Stimulated activated naive B cell treated with anti-CD40 and anti-IgM and Interleukin-4, amounts not matched to agents 10 μg/mL and 1 μg/mL and 100 μg/mL, for 72 hours (primary cell): ENCODE measurements around the gene CCNI.

Source experiments
- ATAC-seq, 2 donors: fragments of 150-1000 bp; cut with Tn5 transposase; replicated peaks; 2 replicates each; pipeline ENCODE4 v1.10.0; 2021; ENCODE audit warnings: moderate library complexity in 1 of 2
- DNase-seq: peaks from one replicate; pipeline ENCODE4 v3.0.0; 2021
- H3K27ac Mint-ChIP-seq: one replicate; pipeline ENCODE4 v1.8.0; 2022; ENCODE audit warnings: mild to moderate bottlenecking, mixed read lengths
- H3K27me3 Mint-ChIP-seq, 2 donors: one replicate each; pipeline ENCODE4 v1.8.0; 2022; ENCODE audit warnings: mixed read lengths in 2 of 2
- H3K36me3 Mint-ChIP-seq, 2 donors: one replicate each; pipeline ENCODE4 v1.8.0; 2022; ENCODE audit warnings: mixed read lengths in 2 of 2, mild to moderate bottlenecking in 1 of 2
- H3K4me1 Mint-ChIP-seq, 2 donors: one replicate each; pipeline ENCODE4 v1.8.0; 2022; ENCODE audit warnings: mixed read lengths in 2 of 2, mild to moderate bottlenecking in 1 of 2
- H3K4me3 Mint-ChIP-seq, 2 donors: one replicate each; pipeline ENCODE4 v1.8.0; 2022; ENCODE audit warnings: mild to moderate bottlenecking in 2 of 2, mixed read lengths in 2 of 2, moderate library complexity in 1 of 2
- H3K9me3 Mint-ChIP-seq, 2 donors: one replicate each; pipeline ENCODE4 v1.8.0; 2022; ENCODE audit warnings: mixed read lengths in 2 of 2, mild to moderate bottlenecking in 1 of 2

The CCNI gene

GRCh38 chr4:77021614-77022089 lies 54.1 kb downstream of the CCNI start:
- no peak for ATAC-seq
- Mint-ChIP-seq H3K4me1 (peaks cover 5 to 10% of the 10 kb centered on the region in 2 donors), H3K9me3 (no peaks in the 10 kb centered on the region), H3K27ac (no peak overlapping the region), H3K4me3 (no peak overlapping the region), H3K27me3 (no peaks in the 10 kb centered on the region), H3K36me3 (peaks cover 44 to 68% of the 10 kb centered on the region in 2 donors)
- no peak for DNase-seq

- Mint-ChIP-seq H3K4me3 (no peak overlapping the region), H3K36me3 (peaks cover 39 to 62% of the 10 kb centered on the region in 2 donors), H3K4me1 (no peaks in the 10 kb centered on the region), H3K27me3 (no peaks in the 10 kb centered on the region), H3K27ac (peak overlapping the region; percentile 62), H3K9me3 (no peaks in the 10 kb centered on the region)
- no peak for DNase-seq
- ATAC-seq = no peak
Measured at GRCh38 chr4:77020017-77020416, 55.8 kb downstream of the CCNI start.

- H3K27me3 Mint-ChIP-seq = no peaks in the 10 kb centered on the region
- peaks cover 38 to 59% of the 10 kb centered on the region in 2 donors for H3K36me3 Mint-ChIP-seq
- H3K27ac Mint-ChIP-seq = no peak overlapping the region
- H3K4me1 Mint-ChIP-seq = peaks cover 3 to 9% of the 10 kb centered on the region in 2 donors
- no peak overlapping the region for H3K4me3 Mint-ChIP-seq
- DNase-seq = no peak
- ATAC-seq = no peak
- no peaks in the 10 kb centered on the region for H3K9me3 Mint-ChIP-seq
Measured at GRCh38 chr4:77015390-77015789, 60.4 kb downstream of the CCNI start.

DNA sequence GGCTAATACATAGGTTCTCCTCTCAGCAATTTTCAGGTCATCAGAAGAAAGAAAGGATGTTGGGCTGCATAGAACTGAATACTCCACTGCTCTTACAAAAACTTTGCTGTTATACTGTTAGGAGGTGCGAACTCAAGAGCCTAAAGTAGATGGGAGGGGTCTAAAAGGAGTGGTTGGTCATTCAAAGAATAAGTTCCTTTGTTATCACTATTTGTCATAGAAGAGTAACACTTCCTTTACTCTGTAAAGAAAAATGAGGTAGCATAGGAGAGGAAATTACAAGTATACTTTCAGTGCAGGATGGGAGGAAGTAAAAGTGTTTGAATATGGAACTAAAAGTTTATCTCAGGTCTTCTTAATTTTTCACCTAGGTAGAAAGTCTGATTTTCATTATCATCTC lies 61.5 kb downstream of the CCNI start:
- H3K36me3 Mint-ChIP-seq = peaks cover 35 to 51% of the 10 kb centered on the region in 2 donors
- peaks cover 3 to 9% of the 10 kb centered on the region in 2 donors for H3K4me1 Mint-ChIP-seq
- H3K9me3 Mint-ChIP-seq = no peaks in the 10 kb centered on the region
- no peak overlapping the region for H3K4me3 Mint-ChIP-seq
- no peak for DNase-seq
- H3K27me3 Mint-ChIP-seq = no peaks in the 10 kb centered on the region
- no peak overlapping the region for H3K27ac Mint-ChIP-seq
- peak; percentile 54 to 67 for ATAC-seq

DNA sequence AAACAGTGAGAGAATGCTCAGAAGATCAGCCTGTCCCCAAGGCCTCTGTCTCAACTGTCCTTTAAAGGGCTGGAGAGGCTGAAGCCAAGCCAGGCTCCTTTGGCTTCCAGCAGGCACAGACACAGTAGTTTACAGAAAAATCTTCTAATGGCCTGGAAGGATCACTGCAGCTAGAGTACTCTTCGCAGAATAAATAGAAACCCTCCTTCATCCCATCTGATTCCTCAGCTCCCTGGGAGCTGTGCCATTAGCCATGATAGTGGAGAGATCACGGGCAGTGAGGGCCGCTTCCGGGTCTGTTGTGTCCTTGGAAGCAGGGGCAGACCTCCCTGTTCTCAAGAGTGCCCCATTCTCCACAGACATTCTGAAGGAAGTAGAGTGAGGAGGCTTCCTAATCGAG lies 63.1 kb downstream of the CCNI start:
- DNase-seq = no peak
- H3K4me3 Mint-ChIP-seq = no peak overlapping the region
- no peak for ATAC-seq
- peaks cover 9 to 17% of the 10 kb centered on the region in 2 donors for H3K4me1 Mint-ChIP-seq
- peaks cover 42 to 60% of the 10 kb centered on the region in 2 donors for H3K36me3 Mint-ChIP-seq
- H3K27me3 Mint-ChIP-seq = no peaks in the 10 kb centered on the region
- no peaks in the 10 kb centered on the region for H3K9me3 Mint-ChIP-seq
- no peak overlapping the region for H3K27ac Mint-ChIP-seq

DNA sequence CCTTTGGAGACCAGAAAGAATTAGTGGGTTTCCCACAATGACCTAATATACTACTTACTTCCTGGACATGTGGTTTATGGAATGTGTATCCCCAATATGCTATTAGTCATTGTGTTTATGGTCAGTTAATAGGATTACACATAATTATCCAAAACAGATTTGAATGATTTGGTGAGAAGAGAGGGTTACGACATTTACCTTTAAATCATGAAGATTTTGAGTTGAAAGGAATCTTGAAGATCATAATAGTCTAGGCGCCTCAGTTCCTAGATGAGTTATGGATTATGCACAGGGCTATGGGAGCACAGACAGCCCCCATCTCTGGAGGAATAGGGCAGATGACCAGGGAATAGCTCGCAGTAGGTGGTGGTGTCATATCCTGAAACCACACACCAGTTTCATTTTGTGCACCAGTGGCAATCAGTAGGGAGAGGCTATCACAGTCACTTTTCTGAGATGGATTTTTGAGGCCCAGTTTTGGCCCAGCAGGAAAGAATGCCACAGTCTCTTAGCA lies 64.9 kb downstream of the CCNI start:
- no peaks in the 10 kb centered on the region for H3K27me3 Mint-ChIP-seq
- no peaks in the 10 kb centered on the region for H3K9me3 Mint-ChIP-seq
- H3K4me3 Mint-ChIP-seq = no peak overlapping the region
- DNase-seq (no peak), ATAC-seq (no peak)
- H3K27ac Mint-ChIP-seq = no peak overlapping the region
- H3K36me3 Mint-ChIP-seq = peaks cover 41 to 60% of the 10 kb centered on the region in 2 donors
- peaks cover 18 to 28% of the 10 kb centered on the region in 2 donors for H3K4me1 Mint-ChIP-seq

- no peaks in the 10 kb centered on the region for H3K9me3 Mint-ChIP-seq
- no peaks in the 10 kb centered on the region for H3K27me3 Mint-ChIP-seq
- ATAC-seq (no peak), DNase-seq (no peak)
- H3K36me3 Mint-ChIP-seq = peaks cover 35 to 54% of the 10 kb centered on the region in 2 donors
- no peak overlapping the region for H3K27ac Mint-ChIP-seq
- peaks cover 18 to 27% of the 10 kb centered on the region in 2 donors for H3K4me1 Mint-ChIP-seq
- no peak overlapping the region for H3K4me3 Mint-ChIP-seq
Measured at GRCh38 chr4:77009511-77010115, 66.2 kb downstream of the CCNI start.

GRCh38 chr4:77007358-77008230 lies 68.2 kb downstream of the CCNI start:
- no peaks in the 10 kb centered on the region for H3K27me3 Mint-ChIP-seq
- ATAC-seq = peak; percentile 94 to 98
- peaks cover 33 to 49% of the 10 kb centered on the region in 2 donors for H3K36me3 Mint-ChIP-seq
- DNase-seq = peak; percentile 9
- H3K4me1 Mint-ChIP-seq = peaks cover 14 to 19% of the 10 kb centered on the region in 2 donors
- no peak overlapping the region for H3K4me3 Mint-ChIP-seq
- H3K9me3 Mint-ChIP-seq = no peaks in the 10 kb centered on the region
- H3K27ac Mint-ChIP-seq = no peak overlapping the region

- ATAC-seq = peak; percentile 8 to 14
- Mint-ChIP-seq H3K9me3 (no peaks in the 10 kb centered on the region), H3K27ac (peak overlapping the region; percentile 11), H3K4me3 (no peak overlapping the region), H3K4me1 (peaks cover 14 to 19% of the 10 kb centered on the region in 2 donors), H3K36me3 (peaks cover 33 to 50% of the 10 kb centered on the region in 2 donors), H3K27me3 (no peaks in the 10 kb centered on the region)
- DNase-seq = no peak
Measured at GRCh38 chr4:77006753-77007353, 68.9 kb downstream of the CCNI start.

DNA sequence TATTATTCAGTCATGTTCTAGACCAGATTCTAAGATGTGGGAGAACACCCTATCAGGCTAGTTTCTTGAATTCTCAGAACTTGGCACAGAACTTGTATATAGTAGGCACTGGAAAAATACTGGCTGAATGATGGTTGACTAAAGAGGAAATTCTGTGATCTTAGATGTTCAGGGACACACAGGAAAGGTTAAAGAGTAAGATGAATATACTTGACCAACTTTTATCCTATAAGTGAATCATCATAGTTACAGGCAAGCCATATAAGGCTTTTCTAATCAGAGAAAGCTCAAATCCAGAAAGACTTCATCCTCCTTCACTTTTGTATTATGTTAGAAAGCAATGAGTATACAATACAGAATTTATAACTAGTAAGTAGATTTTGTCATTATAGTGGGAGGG lies 72.4 kb downstream of the CCNI start:
- Mint-ChIP-seq H3K9me3 (no peaks in the 10 kb centered on the region), H3K36me3 (peaks cover 27 to 42% of the 10 kb centered on the region in 2 donors), H3K27me3 (no peaks in the 10 kb centered on the region), H3K4me3 (no peak overlapping the region), H3K4me1 (peaks cover 13 to 18% of the 10 kb centered on the region in 2 donors), H3K27ac (no peak overlapping the region)
- no peak for ATAC-seq
- no peak for DNase-seq

GRCh38 chr4:77002321-77003107 lies 73.3 kb downstream of the CCNI start:
- no peak overlapping the region for H3K4me3 Mint-ChIP-seq
- ATAC-seq (no peak), DNase-seq (no peak)
- no peak overlapping the region for H3K27ac Mint-ChIP-seq
- H3K4me1 Mint-ChIP-seq = peaks cover 6 to 9% of the 10 kb centered on the region in 2 donors
- no peaks in the 10 kb centered on the region for H3K9me3 Mint-ChIP-seq
- H3K36me3 Mint-ChIP-seq = peaks cover 29 to 43% of the 10 kb centered on the region in 2 donors
- no peaks in the 10 kb centered on the region for H3K27me3 Mint-ChIP-seq

DNA sequence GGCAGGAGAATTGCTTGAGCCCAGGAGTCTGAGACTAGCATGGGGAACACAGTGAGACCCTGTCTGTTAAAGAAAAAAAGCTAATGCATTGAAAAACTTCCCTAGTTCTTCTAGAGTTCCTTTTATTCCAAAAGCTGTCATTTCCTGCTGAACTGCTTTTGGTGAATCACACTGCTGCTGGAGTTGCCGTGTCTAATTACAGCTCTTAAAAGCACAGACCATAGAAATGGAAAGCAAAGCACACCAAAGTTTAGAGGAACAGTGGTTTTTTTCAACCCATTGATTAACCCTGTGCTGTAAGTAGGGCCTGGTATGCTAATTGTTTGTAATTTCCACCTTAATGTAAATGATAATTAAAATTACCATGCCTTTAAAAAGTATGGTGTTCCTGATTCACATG lies 73.9 kb downstream of the CCNI start:
- Mint-ChIP-seq H3K36me3 (peaks cover 32 to 46% of the 10 kb centered on the region in 2 donors), H3K27ac (no peak overlapping the region), H3K4me3 (no peak overlapping the region), H3K27me3 (no peaks in the 10 kb centered on the region), H3K4me1 (peaks cover 2 to 3% of the 10 kb centered on the region in 2 donors), H3K9me3 (no peaks in the 10 kb centered on the region)
- no peak for DNase-seq
- ATAC-seq = no peak

- Mint-ChIP-seq H3K27ac (no peak overlapping the region), H3K4me3 (no peak overlapping the region), H3K27me3 (no peaks in the 10 kb centered on the region), H3K9me3 (no peaks in the 10 kb centered on the region), H3K36me3 (peaks cover 34 to 41% of the 10 kb centered on the region in 2 donors), H3K4me1 (peaks cover 0 to 1% of the 10 kb centered on the region in 2 donors)
- no peak for DNase-seq
- ATAC-seq = no peak
Measured at GRCh38 chr4:76998251-76998901, 77.4 kb downstream of the CCNI start.
